Measurements from ENCODE around the gene GPANK1.

Gene GPANK1

DNA sequence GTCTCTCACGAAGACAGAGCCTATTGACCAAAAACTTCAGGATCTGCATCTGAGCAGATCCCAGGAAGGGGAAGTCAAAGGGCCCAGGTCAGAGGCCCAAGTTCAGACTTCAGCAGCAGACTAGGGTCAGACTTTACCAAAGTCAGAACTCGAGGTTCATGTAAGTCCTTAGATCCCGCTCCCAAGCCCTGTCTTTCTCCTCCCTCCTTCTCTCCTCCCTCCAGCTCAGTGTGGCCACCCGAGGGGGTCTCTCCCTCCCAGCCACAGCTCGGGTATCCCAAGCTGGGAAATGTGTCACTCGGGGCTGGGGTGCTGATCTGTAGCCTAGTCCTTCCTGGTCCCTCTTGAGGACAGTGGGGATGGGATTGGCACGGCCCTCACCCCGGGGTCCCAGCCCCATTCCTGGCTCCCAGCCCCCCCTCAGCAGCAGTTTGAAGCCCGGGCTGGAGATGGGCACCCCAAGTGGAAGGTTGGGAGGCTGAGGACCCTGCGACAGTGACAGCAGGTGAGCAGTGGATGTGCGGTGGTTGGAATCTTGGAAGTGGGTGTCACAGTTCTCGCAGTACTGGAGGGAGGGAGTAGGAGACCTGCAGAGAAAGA lies 2.6 kb downstream of the GPANK1 start:
- DNase-seq, result no peak

DNA sequence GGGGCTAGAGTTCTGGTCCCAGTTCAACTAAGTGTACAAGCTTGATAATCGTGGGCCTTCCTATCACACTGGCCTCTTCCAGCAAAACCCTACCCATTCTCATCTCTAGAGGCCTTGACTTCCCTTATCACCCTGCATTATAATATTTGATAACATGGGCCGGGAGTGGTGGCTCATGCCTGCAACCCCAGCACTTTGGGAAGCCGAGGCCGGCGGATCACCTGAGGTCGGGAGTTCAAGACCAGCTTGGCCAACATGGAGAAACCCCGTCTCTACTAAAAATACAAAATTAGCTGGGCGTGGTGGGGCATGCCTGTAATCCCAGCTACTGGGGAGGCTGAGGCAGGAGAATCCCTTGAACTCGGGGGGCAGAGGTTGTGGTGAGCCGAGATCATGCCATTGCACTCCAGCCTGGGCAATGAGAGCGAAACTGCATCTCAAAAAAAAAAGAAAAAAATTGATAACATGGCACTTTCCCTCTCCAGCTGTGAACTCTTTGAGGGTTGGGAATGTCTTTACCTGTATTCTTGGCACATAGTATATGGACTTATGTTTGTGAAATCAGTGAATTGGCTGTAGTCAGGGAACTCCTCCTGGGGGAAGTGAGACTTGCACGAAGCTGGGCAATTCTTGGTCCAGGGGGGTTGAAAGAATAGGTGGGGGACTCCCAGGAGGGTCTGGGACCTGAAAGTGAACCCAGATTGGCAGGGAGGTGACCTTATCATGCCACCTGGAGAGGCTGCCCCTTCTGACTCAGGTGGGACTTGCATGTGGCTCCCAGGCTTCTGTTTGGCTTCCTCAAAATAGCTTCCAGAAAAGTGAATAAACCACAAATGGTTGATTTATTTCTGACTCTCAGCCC lies 3.3 kb downstream of the GPANK1 start:
- DNase-seq, result no peak

DNA sequence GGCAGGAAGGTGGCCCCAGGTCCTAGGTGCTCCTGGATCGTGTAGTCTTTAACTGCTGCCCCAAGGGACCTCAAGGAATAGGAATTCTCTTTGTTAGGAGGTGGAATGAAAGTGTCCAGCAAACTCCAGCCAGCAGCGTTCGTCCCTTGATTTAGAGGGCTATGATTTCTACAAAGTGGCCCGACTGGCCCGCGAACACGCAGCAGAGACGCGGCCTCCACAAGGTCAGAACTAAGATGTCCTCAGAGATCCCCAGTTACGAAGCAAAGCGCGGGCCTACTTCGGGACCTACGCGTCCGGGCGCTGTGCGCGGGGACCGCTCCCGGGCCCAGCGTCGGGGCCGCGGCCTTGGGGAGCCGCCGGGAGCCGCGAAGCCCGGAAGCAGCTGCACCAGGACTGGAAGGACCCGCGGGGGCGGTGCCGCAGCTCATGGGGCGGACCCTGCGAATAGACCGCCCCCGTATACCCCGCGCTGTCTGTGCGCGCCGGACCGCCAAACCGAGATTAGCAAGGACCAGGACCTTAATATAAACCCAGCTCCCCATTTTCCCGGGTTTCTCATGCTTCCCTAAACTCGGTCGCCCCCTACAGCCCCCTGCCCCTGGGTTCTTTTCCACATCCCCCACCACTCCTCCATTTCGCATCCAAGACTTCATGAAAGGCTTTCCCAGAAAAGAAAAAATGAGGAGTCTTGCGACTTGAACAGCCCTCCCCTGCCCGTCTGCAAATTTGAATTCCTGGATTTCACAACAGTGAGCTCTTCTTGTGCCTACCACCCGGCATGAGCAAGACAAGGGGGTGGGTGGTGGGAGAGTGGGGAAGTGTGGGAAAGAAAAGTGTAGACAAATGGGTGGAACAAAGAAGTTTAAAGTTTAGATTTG lies 4.2 kb downstream of the GPANK1 start, which contains the start of gene C6orf47:
Gene C6orf47, minus strand, starts transcription at position 398 of the 881 bp plus-strand sequence. CDS start 831 bp downstream, outside the sequence.
- DNase-seq, result peak; percentile 83 to 94 (median 90)

DNA sequence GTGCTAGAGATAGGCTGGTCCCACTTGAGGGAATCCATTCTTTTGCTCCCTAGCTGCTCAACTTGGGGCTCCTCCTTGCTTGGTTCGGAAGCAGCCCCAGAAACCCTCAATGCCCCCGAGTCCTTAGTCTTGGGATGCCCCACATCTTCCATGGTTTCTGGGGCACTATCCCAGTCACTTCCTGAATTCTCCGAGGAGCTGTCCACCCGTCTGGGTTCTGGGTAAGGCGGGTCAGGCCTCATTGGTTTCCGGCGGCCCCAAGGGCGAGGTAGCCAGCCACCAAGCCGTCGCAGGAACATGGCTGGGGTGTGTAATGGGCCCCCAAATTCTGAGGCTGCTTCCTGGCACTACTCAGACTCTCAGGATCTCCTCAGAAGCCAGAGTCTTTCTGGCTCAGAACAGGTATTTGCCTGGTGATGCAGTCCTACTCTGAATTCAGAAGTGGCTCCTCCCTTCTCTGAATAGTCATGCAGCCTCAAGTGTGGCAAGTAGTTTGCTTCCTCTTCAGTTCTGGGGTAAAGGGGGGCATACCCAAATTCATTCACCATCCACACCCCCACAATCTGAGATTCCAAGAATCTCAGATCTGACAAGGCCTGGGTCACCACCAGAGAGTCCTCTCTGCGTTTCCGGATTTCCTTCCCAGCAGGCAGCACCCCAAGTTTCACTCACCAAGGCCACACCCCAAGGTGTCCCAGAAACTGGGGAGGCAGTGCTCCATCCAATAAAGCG lies 5.0 kb downstream of the GPANK1 start:
- DNase-seq, result peak; percentile 12 to 55 (median 48)

DNA sequence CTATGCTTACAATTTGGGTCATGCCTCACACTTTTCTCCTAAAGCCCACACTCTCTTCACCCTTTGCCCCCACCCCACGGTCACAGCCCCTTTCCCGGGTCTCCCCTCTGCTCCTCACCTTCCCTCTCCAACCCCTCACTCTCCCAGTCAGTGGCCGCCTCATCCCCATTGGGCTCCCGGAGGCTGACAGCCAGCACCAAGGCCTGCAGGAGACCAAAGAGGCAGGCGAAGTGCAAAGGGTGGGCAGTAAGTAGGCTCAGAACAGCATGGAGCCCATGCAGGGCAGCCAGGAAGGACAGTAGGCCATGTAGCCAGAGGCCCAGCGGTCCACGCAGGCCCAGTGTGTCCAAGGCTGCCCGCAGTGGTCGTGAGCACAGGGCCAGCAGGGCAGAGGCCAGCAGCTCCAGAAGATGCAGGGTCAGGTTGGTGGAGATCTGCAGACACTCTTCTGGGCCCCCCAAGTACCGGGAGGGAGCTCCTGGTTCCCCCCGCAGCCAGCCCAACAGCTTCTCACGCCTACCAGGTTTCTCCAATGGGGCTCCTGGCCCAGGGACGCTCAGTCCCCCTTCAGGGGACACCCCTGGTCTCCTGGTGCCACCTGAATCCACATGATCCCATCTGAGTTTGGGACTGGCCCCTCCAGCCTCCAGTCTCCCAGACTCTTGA lies 5.7 kb downstream of the GPANK1 start:
- DNase-seq, result no peak

DNA sequence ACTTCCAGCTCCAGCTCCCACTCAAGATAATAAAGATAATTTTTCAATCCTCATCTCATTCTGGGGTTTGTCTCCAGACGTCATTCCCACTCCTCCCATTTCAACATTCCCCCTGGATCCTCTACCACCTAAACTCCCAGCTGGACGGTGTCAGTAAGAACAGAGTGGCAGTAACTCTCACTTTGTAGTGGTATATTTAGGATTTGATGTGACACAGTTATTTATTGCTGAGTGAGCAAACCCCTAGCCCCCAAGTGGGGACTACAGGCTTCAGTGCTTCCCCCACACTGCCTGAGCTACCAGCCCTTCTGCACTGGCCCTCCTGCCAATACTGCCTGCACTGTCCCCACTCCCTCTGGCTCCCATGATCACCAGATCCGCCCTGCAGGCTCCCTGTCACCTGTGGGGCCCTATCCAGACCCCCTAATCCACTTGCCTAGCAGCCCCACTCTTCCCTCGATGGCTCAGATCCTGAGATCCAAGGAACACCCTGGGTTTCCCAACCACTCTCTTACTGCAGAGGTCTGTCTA lies 6.6 kb downstream of the GPANK1 start:
- no peak for DNase-seq

DNA sequence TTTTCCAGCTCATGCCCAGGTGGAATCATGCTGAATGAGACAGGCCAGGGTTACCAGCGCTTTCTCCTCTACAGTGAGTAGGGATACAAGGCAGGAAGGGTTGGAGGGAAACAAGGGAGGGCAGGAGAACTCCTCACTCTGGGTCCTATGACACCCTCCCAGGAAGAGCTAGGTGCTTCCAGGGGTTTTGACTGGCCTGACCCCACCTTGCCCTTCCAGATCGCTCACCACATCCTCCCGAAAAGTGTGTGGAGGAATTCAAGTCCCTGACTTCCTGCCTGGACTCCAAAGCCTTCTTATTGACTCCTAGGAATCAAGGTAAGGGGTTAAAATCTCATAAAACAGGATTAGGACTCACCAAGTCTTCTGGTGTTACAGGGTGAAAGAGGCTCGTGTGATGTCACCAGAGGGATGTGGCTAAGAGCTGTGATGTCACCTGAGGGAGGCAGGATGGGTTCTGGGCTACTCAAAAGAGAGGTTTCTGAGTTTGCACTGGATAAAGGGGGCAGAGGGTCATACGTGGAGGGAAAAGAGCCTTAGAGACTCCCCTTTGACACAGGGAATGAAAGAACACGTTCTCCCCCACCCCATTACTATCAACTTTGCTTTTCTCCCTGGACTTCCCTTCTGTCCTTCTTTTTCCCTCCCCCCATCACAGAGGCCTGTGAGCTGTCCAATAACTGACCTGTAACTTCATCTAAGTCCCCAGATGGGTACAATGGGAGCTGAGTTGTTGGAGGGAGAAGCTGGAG lies 7.2 kb downstream of the GPANK1 start:
- DNase-seq, result no peak

DNA sequence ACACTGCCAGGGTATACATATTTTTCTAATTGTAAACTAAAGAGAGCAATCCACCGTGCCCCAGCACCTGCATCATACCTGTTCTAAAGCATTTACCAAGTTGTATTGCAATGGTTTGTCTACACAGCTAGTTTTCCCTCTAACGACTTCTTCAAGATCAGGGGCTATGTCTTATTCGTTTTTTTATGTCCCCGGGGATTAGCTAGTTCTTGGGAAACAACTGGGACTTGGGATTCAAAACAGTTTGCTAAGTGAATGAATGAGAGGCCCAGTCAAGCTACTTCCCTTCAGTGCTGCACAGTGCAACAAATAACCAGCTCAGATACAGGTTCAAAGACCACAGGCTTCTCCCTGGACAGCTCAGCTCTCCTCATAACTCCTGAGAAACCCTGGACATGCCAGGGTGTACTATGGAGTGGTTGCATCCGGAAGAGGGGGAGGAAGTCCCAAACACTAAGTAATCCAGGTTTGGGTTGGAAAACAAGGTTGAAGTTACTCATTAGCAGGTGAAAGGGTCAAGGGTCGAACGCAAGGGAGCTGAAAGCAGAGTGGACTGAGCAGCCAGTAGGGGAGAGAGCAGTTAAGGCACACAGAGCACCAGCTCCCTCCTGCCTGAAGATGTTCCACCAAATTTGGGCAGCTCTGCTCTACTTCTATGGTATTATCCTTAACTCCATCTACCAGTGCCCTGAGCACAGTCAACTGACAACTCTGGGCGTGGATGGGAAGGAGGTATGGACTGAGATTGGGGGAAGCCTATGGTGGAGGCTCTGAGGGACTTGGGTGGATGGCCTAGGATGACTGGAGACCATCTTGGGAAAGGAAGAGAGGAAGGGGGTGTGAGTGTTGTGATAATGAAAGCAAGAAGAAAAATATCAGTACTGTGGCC lies 9.2 kb downstream of the GPANK1 start, which contains the start of gene APOM:
Gene APOM, plus strand, starts transcription at position 546 of the 889 bp plus-strand sequence. Its CDS starts 73 bp downstream, at position 619.
- no peak for DNase-seq

DNA sequence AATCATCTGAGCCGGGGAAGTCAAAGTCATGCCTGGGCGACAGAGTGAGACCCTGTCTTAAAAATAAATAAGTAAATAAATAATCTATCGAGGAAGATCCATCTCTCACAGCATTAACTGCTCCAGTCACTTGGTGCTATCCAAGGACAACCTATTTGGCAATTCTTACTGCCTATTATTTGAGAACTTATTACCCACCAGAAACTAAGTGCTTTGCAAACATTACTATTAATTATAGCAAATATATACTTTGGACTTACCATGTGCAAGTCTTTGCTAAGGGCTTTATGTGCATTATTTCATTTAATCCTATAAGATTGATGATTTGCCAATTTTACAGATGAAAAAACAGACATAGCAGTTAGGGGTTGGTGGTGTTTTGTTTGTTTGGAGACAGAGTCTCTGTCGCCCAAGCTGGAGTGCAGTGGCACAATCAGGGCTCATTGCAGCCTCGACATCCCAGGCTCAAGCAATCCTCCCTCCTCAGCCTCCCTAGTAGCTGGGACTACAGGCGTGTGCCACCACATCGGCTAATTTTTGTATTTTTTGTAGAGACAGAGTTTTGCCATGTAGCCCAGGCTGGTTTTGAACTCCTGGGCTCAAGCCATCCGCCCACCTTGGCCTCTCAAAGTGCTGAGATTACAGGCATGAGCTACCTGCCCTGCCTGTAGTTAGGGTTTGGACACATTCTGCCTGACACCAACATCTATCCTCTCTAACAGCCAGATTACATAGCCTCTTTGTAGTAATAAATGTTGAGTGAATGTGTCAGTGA lies 10.0 kb downstream of the GPANK1 start:
- no peak for DNase-seq

DNA sequence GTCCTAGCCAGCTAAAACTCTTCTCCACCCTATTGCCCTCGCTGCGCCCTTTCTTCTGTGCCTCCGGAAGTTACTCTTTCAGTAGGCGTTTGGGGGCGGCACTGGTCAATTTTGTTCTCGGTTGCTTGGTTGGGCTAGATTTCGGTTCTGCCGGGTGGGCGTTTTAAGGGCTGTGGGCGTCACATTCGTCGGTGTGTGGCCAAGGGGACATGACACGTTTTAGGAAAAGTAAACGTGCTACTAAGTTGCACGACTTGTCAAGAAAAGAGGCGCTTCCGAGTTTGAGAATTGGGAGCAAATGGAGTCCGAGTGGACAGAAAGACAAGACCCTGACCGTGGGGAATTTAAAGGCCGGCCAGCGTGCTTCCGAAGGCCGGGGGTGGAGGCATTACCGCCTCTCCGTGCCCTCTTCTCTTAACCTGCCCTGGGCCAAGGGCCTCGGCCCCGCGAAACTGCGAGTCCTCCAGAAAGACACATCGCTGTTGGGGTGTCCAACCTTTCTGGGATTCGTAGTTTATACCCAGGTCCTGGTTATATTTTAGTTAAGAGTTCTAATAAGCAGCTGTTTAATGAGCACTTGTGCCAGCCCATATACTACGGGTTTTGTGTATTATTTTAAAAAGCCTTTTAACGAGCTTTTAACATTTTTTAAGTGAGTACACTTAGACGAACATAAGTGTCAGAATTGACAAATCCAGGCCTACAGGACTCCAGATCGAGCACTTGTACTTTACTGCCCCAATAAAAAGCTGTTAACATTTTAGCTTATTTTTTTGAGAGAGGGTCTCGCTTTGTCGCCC lies 11.7 kb downstream of the GPANK1 start:
- peak in 3 of 4 experiments; percentile 93 to 95 (median 95) for DNase-seq

DNA sequence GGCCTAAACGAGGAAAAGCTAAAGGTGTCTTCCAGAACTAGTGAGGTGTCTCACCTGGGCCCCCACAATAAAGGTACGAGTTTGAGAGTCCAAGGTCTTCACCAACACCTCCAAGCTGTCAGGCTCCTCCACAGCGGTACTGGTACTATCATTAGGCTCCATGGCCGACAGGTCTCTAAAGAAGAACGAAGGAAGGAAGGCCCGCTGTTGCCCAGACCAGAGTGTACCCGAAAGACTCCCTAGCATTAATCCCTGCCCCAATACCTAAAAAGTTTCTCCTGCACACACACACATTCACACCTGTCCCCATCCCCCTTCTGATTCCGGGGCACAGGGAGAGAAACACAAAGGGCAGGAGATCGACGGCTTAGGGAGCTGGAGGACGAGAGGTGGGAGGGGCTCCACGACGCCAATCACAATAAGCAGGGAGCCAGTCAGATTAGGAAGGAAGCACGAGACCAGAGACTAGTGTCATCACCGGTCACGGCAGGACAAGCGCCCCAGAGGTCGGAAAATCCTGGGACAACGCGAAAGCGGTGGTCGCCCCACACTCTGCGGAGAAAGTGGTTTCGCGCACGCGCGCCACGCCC lies 13.1 kb downstream of the GPANK1 start:
- DNase-seq, result peak; percentile 86 to 94 (median 90)

DNA sequence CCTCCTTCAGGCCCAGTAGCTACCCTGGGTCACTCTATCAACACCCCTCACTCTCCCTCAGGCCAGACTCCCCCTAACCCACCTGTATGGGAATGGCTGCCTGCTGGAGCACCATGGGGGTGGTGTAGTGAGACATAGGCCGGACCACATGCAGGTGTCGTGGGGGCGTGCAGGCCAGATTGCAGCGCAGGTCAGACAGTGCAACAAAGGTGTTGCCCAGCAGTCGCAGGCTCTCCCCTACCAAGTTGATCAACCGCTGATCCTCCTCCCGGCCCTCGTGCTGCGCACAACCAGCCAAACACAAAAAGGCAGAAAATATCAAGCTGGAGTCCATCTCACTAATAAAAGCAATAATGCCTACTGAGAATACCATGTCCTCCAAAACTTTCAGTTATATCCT lies 19.5 kb downstream of the GPANK1 start:
- no peak for DNase-seq

DNA sequence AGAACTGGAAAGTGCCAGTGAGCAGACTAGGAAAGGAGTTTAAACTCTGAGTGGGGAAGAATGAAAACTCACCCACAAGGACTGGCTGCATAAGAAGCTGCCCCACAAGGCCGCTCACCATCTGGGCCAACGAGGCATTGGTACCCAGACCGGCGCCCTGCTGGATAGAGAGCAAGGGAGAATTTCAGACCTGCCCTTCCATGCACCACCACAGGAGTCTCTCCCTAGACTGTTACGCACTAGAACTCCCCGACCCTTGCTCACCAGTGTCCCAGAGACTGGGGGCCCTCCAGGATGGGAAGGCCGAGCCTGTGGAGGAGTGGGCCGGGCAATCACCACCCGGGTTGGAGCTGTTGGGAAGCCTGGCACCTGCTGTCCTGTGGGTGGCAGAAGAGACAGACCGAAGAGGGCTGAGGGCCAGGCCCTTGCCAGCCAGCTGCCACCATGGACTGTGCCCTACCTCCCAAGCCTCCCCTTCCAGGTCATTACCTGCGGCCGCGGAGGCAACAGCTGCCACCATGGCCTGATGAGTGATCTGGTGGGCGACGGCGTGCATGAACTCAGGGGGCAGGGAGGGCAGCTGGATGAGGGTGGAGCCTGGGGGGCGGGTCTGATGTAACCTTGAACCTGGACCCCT lies 20.9 kb downstream of the GPANK1 start:
- DNase-seq, result no peak

DNA sequence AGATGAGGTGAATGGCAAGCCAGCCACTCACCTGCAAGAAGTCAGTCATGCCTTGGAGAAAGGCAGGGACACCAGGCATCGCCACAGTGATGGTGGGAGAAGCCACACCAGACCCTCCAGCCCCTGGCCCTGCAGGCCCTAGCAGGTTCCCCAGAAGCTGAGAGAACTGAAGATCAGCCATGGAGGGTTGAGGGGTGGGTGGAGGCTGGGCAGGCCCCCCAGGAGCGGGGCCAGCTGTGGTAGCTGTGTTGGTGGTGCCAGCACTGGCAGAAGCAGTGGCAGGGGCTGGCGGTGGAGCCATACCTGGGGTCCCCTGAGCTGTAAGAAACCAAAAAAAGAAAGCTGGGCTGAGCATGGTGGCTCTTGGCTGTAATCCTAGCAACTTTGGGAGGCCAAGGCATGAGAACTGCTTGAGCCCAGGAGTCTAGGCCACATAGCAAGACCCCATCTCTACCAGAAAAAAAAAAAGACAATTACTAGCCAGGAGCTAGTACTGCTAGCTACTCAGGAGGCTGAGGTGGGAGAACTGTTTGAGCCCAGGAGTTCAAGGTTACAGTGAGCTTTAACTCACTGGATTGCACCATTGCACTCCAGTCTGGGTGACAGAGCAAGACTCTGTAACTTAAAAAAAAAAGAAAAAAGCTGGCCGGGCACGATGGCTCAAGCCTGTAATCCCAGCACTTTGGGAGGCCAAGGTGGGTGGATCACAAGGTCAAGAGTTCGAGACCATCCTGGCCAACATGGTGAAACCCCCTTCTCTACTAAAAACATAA lies 21.8 kb downstream of the GPANK1 start:
- no peak for DNase-seq

DNA sequence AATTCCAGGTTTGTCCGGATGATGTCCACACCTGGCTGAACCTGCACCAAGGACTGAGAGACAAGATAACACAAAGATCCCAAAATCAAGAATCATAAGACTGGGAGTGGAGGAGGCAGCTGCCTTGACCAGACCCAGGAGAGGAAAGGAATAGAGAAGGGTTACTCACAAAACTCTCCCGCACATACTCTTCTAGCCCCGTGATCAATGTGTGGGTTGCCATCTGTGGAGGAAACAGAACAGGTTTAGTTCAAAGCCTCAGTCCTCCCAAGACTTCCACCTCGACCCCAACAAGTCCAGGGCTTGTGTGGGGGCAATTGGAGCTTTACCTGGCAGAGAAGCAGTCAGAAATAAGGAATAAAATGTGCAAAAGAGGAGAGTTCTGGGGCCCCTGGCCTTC lies 23.4 kb downstream of the GPANK1 start:
- no peak for DNase-seq

DNA sequence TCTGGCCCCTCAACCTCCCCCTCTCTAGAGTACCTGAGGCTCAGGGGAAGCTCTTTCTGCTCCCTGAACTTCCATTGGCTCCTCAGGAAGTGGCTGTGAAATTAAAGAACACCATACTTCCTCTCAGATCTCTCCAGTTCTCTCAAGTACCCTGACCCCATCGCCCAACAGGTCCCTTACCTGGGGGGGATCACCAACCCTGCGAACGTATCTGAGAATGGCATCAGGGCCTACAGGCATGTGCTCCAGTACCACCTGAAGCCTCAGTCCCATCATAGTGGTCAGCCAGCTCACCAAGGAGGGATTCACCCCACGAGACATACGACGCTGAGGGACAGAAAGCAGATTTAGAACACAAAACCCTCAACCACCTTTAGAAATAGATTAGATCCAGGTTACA lies 24.2 kb downstream of the GPANK1 start:
- DNase-seq, result no peak

All from suppressor macrophage (primary cell).